ENCODE data around the gene NAA38.
A peak's percentile ranks its signal among the peaks of the same experiment; 100 is the strongest.

NAA38 gene

GRCh38 chr17:7854851-7855659, 2.3 kb downstream of the NAA38 start, which contains the start of gene TMEM88:
Gene TMEM88 (plus strand): TSS chr17:7855066. CDS start chr17:7855075, 9 bp downstream.
- no peaks in the 10 kb centered on the region for H3K9me3 ChIP-seq (ENCODE audit: control insufficient read depth, insufficient read depth, low read length)
- peaks cover 8% of the 10 kb centered on the region for H3K4me1 ChIP-seq (ENCODE audit: control insufficient read depth, insufficient read depth, low read length)
- peaks cover 52% of the 10 kb centered on the region for H3K27me3 ChIP-seq (ENCODE audit: control insufficient read depth, insufficient read depth, low read length)
- peaks cover 7% of the 10 kb centered on the region for H3K36me3 ChIP-seq (ENCODE audit: control insufficient read depth, insufficient read depth, low read length)
- no peak within 1 kb of the TSS for H3K9ac ChIP-seq (ENCODE audit: low read depth, low read length)
- H3K4me3 ChIP-seq (ENCODE audit: low read depth, low read length), result peak within 1 kb of the TSS; percentile 95

GRCh38 chr17:7854078-7854777, 3.1 kb downstream of the NAA38 start:
- H3K9me3 ChIP-seq (ENCODE audit: control insufficient read depth, insufficient read depth, low read length), result no peaks in the 10 kb centered on the region
- peaks cover 7% of the 10 kb centered on the region for H3K36me3 ChIP-seq (ENCODE audit: control insufficient read depth, insufficient read depth, low read length)
- peak overlapping the region; percentile 35 for H3K4me3 ChIP-seq (ENCODE audit: low read depth, low read length)
- H3K27me3 ChIP-seq (ENCODE audit: control insufficient read depth, insufficient read depth, low read length), result peaks cover 52% of the 10 kb centered on the region
- no peak overlapping the region for H3K9ac ChIP-seq (ENCODE audit: low read depth, low read length)
- peaks cover 8% of the 10 kb centered on the region for H3K4me1 ChIP-seq (ENCODE audit: control insufficient read depth, insufficient read depth, low read length)

GRCh38 chr17:7853691-7854038, 3.7 kb downstream of the NAA38 start:
- no peak overlapping the region for H3K9ac ChIP-seq (ENCODE audit: low read depth, low read length)
- peak overlapping the region; percentile 35 for H3K4me3 ChIP-seq (ENCODE audit: low read depth, low read length)
- peaks cover 5% of the 10 kb centered on the region for H3K4me1 ChIP-seq (ENCODE audit: control insufficient read depth, insufficient read depth, low read length)
- no peaks in the 10 kb centered on the region for H3K9me3 ChIP-seq (ENCODE audit: control insufficient read depth, insufficient read depth, low read length)
- peaks cover 52% of the 10 kb centered on the region for H3K27me3 ChIP-seq (ENCODE audit: control insufficient read depth, insufficient read depth, low read length)
- H3K36me3 ChIP-seq (ENCODE audit: control insufficient read depth, insufficient read depth, low read length), result peaks cover 9% of the 10 kb centered on the region

- Histone ChIP-seq H3K27me3 (ENCODE audit: control insufficient read depth, insufficient read depth, low read length) (peaks cover 52% of the 10 kb centered on the region), H3K4me3 (ENCODE audit: low read depth, low read length) (peak overlapping the region; percentile 39), H3K36me3 (ENCODE audit: control insufficient read depth, insufficient read depth, low read length) (peaks cover 9% of the 10 kb centered on the region), H3K4me1 (ENCODE audit: control insufficient read depth, insufficient read depth, low read length) (peaks cover 4% of the 10 kb centered on the region), H3K9ac (ENCODE audit: low read depth, low read length) (no peak overlapping the region), H3K9me3 (ENCODE audit: control insufficient read depth, insufficient read depth, low read length) (no peaks in the 10 kb centered on the region)
Measured at GRCh38 chr17:7852919-7853690, 4.3 kb downstream of the NAA38 start.

- no peak overlapping the region for H3K9ac ChIP-seq (ENCODE audit: low read depth, low read length)
- H3K4me1 ChIP-seq (ENCODE audit: control insufficient read depth, insufficient read depth, low read length), result peaks cover 4% of the 10 kb centered on the region
- no peaks in the 10 kb centered on the region for H3K9me3 ChIP-seq (ENCODE audit: control insufficient read depth, insufficient read depth, low read length)
- H3K4me3 ChIP-seq (ENCODE audit: low read depth, low read length), result peak overlapping the region; percentile 30
- H3K36me3 ChIP-seq (ENCODE audit: control insufficient read depth, insufficient read depth, low read length), result peaks cover 9% of the 10 kb centered on the region
- H3K27me3 ChIP-seq (ENCODE audit: control insufficient read depth, insufficient read depth, low read length), result peaks cover 52% of the 10 kb centered on the region
Measured at GRCh38 chr17:7852262-7852670, 5.1 kb downstream of the NAA38 start.

GRCh38 chr17:7851438-7852261, 5.7 kb downstream of the NAA38 start:
- H3K4me3 ChIP-seq (ENCODE audit: low read depth, low read length), result peak overlapping the region; percentile 85
- peak overlapping the region; percentile 47 for H3K9ac ChIP-seq (ENCODE audit: low read depth, low read length)
- peaks cover 4% of the 10 kb centered on the region for H3K4me1 ChIP-seq (ENCODE audit: control insufficient read depth, insufficient read depth, low read length)
- peaks cover 9% of the 10 kb centered on the region for H3K36me3 ChIP-seq (ENCODE audit: control insufficient read depth, insufficient read depth, low read length)
- H3K27me3 ChIP-seq (ENCODE audit: control insufficient read depth, insufficient read depth, low read length), result peaks cover 50% of the 10 kb centered on the region
- H3K9me3 ChIP-seq (ENCODE audit: control insufficient read depth, insufficient read depth, low read length), result no peaks in the 10 kb centered on the region

GRCh38 chr17:7850701-7851437, 6.5 kb downstream of the NAA38 start:
- Histone ChIP-seq H3K27me3 (ENCODE audit: control insufficient read depth, insufficient read depth, low read length) (peaks cover 43% of the 10 kb centered on the region), H3K36me3 (ENCODE audit: control insufficient read depth, insufficient read depth, low read length) (peaks cover 9% of the 10 kb centered on the region), H3K4me3 (ENCODE audit: low read depth, low read length) (peak overlapping the region; percentile 85), H3K9me3 (ENCODE audit: control insufficient read depth, insufficient read depth, low read length) (no peaks in the 10 kb centered on the region), H3K9ac (ENCODE audit: low read depth, low read length) (peak overlapping the region; percentile 47), H3K4me1 (ENCODE audit: control insufficient read depth, insufficient read depth, low read length) (peaks cover 2% of the 10 kb centered on the region)

- Histone ChIP-seq H3K36me3 (ENCODE audit: control insufficient read depth, insufficient read depth, low read length) (peaks cover 13% of the 10 kb centered on the region), H3K9ac (ENCODE audit: low read depth, low read length) (no peak overlapping the region)
Measured at GRCh38 chr17:7849751-7850504, 7.4 kb downstream of the NAA38 start.

GRCh38 chr17:7849130-7849750, 8.1 kb downstream of the NAA38 start:
- peaks cover 13% of the 10 kb centered on the region for H3K36me3 ChIP-seq (ENCODE audit: control insufficient read depth, insufficient read depth, low read length)
- no peak overlapping the region for H3K9ac ChIP-seq (ENCODE audit: low read depth, low read length)

More at GRCh38 chr17:7849751-7850504, 7.4 kb downstream of the NAA38 start:
- Histone ChIP-seq H3K4me1 (ENCODE audit: control insufficient read depth, insufficient read depth, low read length) (peaks cover 2% of the 10 kb centered on the region), H3K4me3 (ENCODE audit: low read depth, low read length) (no peak overlapping the region), H3K9me3 (ENCODE audit: control insufficient read depth, insufficient read depth, low read length) (no peaks in the 10 kb centered on the region), H3K27me3 (ENCODE audit: control insufficient read depth, insufficient read depth, low read length) (peaks cover 36% of the 10 kb centered on the region)

GRCh38 chr17:7848739-7849129, 8.6 kb downstream of the NAA38 start:
- Histone ChIP-seq H3K36me3 (ENCODE audit: control insufficient read depth, insufficient read depth, low read length) (peaks cover 13% of the 10 kb centered on the region), H3K27me3 (ENCODE audit: control insufficient read depth, insufficient read depth, low read length) (peaks cover 27% of the 10 kb centered on the region), H3K9ac (ENCODE audit: low read depth, low read length) (no peak overlapping the region), H3K4me3 (ENCODE audit: low read depth, low read length) (no peak overlapping the region), H3K9me3 (ENCODE audit: control insufficient read depth, insufficient read depth, low read length) (no peaks in the 10 kb centered on the region), H3K4me1 (ENCODE audit: control insufficient read depth, insufficient read depth, low read length) (peaks cover 2% of the 10 kb centered on the region)

More at GRCh38 chr17:7849130-7849750, 8.1 kb downstream of the NAA38 start:
- Histone ChIP-seq H3K4me1 (ENCODE audit: control insufficient read depth, insufficient read depth, low read length) (peaks cover 2% of the 10 kb centered on the region), H3K9me3 (ENCODE audit: control insufficient read depth, insufficient read depth, low read length) (no peaks in the 10 kb centered on the region), H3K27me3 (ENCODE audit: control insufficient read depth, insufficient read depth, low read length) (peaks cover 30% of the 10 kb centered on the region), H3K4me3 (ENCODE audit: low read depth, low read length) (no peak overlapping the region)

All from iPS-15b (cell line).